Amygdala (tissue), 56 donors: ENCODE results near the gene PRDX1.
A peak's percentile ranks its signal among the peaks of the same experiment; 100 is the strongest.
"Not testable (repeated sequence)": the region's sequence is repeated elsewhere in the genome, so short reads cannot be mapped to it uniquely, and the experiment has no call there.

Experiments used
- DNase-seq, 56 donors: peaks; one replicate each; lab custom pipeline; 2025; lab: John Stamatoyannopoulos, UW

PRDX1 gene

GRCh38 chr1:45508295-45509151, 13.2 kb downstream of the PRDX1 start:
- no peak for DNase-seq

GRCh38 chr1:45507893-45508292, 13.8 kb downstream of the PRDX1 start:
- DNase-seq, result no peak

GRCh38 chr1:45507195-45507594, 14.5 kb downstream of the PRDX1 start:
- DNase-seq, result no peak

- no peak for DNase-seq
Observed at GRCh38 chr1:45503462-45504360, 18.0 kb downstream of the PRDX1 start.

GRCh38 chr1:45501505-45501859, 20.2 kb downstream of the PRDX1 start:
- no peak for DNase-seq

GRCh38 chr1:45499415-45499769, 22.3 kb downstream of the PRDX1 start:
- DNase-seq, result no peak

- DNase-seq, result no peak
Observed at GRCh38 chr1:45498279-45498678, 23.4 kb downstream of the PRDX1 start.

- DNase-seq, result peak in 27 of 56 donors; percentile 10 to 78 (median 24)
Observed at GRCh38 chr1:45493116-45493697, 28.5 kb downstream of the PRDX1 start.

- no peak for DNase-seq
Observed at GRCh38 chr1:45492691-45493090, 29.0 kb downstream of the PRDX1 start.

- DNase-seq, result no peak
Observed at GRCh38 chr1:45491487-45492260, 30.0 kb downstream of the PRDX1 start.

- peak; percentile 79 to 100 (median 98) for DNase-seq
Observed at GRCh38 chr1:45490626-45491486, 30.8 kb downstream of the PRDX1 start, which contains the start of gene TESK2. Gene TESK2 (minus strand): TSS chr1:45491163. CDS start chr1:45457785, 33,378 bp downstream.

- DNase-seq, result peak in 1 of 56 donors; percentile 37
Observed at GRCh38 chr1:45490121-45490625, 31.5 kb downstream of the PRDX1 start.

GRCh38 chr1:45489379-45489778, 32.3 kb downstream of the PRDX1 start:
- DNase-seq, result not testable (repeated sequence)

GRCh38 chr1:45488666-45489377, 32.9 kb downstream of the PRDX1 start:
- no peak for DNase-seq

- no peak for DNase-seq
Observed at GRCh38 chr1:45485949-45486348, 35.7 kb downstream of the PRDX1 start.

- DNase-seq, result no peak
Observed at GRCh38 chr1:45479039-45479748, 42.5 kb downstream of the PRDX1 start.

GRCh38 chr1:45478121-45478814, 43.4 kb downstream of the PRDX1 start:
- peak in 2 of 56 donors; percentile 3 to 21 for DNase-seq
